Keratinocyte (primary cell): ENCODE results near the gene OSMR.

ENCODE experiments used
- EZH2 ChIP-seq: IDR thresholded peaks from one replicate; pipeline ENCODE4 v1.6.1; 2012; ENCODE audit warnings: inconsistent platforms, mild to moderate bottlenecking, low read length, moderate library complexity
- TF ChIP-seq, protein P1 (sequence below), 3 experiments: IDR thresholded peaks in 1 of 3; conservative IDR thresholded peaks in 1 of 3; optimal IDR thresholded peaks in 1 of 3; 2 replicates in 2 of 3; 3 replicates in 1 of 3; pipeline versions ENCODE3 to v1.5.1; 2011; ENCODE audit warnings: low read length in 3 of 3, mild to moderate bottlenecking in 3 of 3, moderate library complexity in 2 of 3, control low read depth in 1 of 3, inconsistent platforms in 1 of 3; ENCODE audit not compliant: insufficient read depth in 2 of 3; ENCODE audit errors: extremely low read depth in 1 of 3

GRCh38 chr5:38799556-38800377 is 46.0 kb upstream of the OSMR start:
- TF ChIP-seq, protein P1, sequence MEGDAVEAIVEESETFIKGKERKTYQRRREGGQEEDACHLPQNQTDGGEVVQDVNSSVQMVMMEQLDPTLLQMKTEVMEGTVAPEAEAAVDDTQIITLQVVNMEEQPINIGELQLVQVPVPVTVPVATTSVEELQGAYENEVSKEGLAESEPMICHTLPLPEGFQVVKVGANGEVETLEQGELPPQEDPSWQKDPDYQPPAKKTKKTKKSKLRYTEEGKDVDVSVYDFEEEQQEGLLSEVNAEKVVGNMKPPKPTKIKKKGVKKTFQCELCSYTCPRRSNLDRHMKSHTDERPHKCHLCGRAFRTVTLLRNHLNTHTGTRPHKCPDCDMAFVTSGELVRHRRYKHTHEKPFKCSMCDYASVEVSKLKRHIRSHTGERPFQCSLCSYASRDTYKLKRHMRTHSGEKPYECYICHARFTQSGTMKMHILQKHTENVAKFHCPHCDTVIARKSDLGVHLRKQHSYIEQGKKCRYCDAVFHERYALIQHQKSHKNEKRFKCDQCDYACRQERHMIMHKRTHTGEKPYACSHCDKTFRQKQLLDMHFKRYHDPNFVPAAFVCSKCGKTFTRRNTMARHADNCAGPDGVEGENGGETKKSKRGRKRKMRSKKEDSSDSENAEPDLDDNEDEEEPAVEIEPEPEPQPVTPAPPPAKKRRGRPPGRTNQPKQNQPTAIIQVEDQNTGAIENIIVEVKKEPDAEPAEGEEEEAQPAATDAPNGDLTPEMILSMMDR (optimal IDR thresholded peaks at IDR 0.05 in 1 of 3, IDR thresholded peaks at IDR 0.05 in 1 of 3, conservative IDR thresholded peaks at IDR 0.05 in 1 of 3; ENCODE audit: extremely low read depth in 1 of 3, insufficient read depth in 2 of 3, low read length in 3 of 3), result no peak
- no peak for TF ChIP-seq EZH2
